Esophagus muscularis mucosa (tissue), 4 donors: Measurements from ENCODE around the gene NEB. TPM values are rescaled to one million over a fixed set of nuclear protein-coding genes. Genes with fewer than 3 reads are reported as not detected.
A peak's percentile ranks its signal among the peaks of the same experiment; 100 is the strongest.

Source experiments
- DNase-seq: peaks from one replicate; pipeline ENCODE4 v3.0.0-alpha.2; 2017; ENCODE audit errors: extremely low spot score
- H3K27ac ChIP-seq, 4 donors: fragments of 200-600 bp; sonication (generic); replicated peaks in 1 of 4; 1 replicate in 3 of 4; 2 replicates in 1 of 4; pipeline ENCODE4 v1.5.1; 2016 to 2019; ENCODE audit warnings: mild to moderate bottlenecking in 1 of 4
- H3K27me3 ChIP-seq, 4 donors: fragments of 200-600 bp; sonication (generic); one replicate each; pipeline versions ENCODE4 v1.5.1 to v1.6.0; 2016 to 2019
- H3K36me3 ChIP-seq, 4 donors: fragments of 200-600 bp; sonication (generic); one replicate each; pipeline ENCODE4 v1.5.1; 2016 to 2019
- H3K4me1 ChIP-seq, 4 donors: fragments of 200-600 bp; sonication (generic); one replicate each; pipeline ENCODE4 v1.5.1; 2016 to 2019
- H3K4me3 ChIP-seq, 4 donors: fragments of 200-600 bp; sonication (generic); 1 replicate in 2 of 4; 2 replicates in 2 of 4; pipeline ENCODE4 v1.5.1; 2016 to 2019; ENCODE audit warnings: mild to moderate bottlenecking in 4 of 4, moderate library complexity in 1 of 4
- H3K9me3 ChIP-seq, 4 donors: fragments of 200-600 bp; sonication (generic); 1 replicate in 3 of 4; 2 replicates in 1 of 4; pipeline ENCODE4 v1.5.1; 2016 to 2019
- EP300 ChIP-seq: sonication (generic); formaldehyde crosslinking; IDR thresholded peaks from one replicate; pipeline ENCODE4 v1.6.1; 2017; ENCODE audit warnings: antibody characterized with exemption
- POLR2A ChIP-seq: fragments of 450-650 bp; IDR thresholded peaks from one replicate; pipeline ENCODE4 v1.6.1; 2017; ENCODE audit warnings: antibody characterized with exemption, moderate library complexity, mild to moderate bottlenecking, low read depth
- POLR2AphosphoS5 ChIP-seq, 2 donors: sonication (generic); formaldehyde crosslinking; IDR thresholded peaks; one replicate each; pipeline ENCODE4 v1.6.1; 2017; ENCODE audit warnings: antibody characterized with exemption in 2 of 2
- WGBS: methylation state at CpG from one replicate; pipeline ENCODE4 v1.1.5; 2018; 5-methylcytosine and 5-hydroxymethylcytosine counted together
- intact Hi-C: fragments of 100-400 bp; cut with DNase I; formaldehyde crosslinking; loops from one replicate; pipeline ENCODE4 v1.15.1; 2023
- total RNA-seq, 4 donors: library from RNA; depleted of rRNA; stranded (reverse); fragments of >200 nt; gene quantifications; one replicate each; pipeline versions ENCODE4 v1.1.0 to v1.2.1, GENCODE V29; 2016
- TF ChIP-seq, protein P1 (sequence below), 3 experiments: fragments of 200-600 bp in 2 of 3; fragments of 450-650 bp in 1 of 3; sonication (generic) in 2 of 3; IDR thresholded peaks; one replicate each; pipeline ENCODE4 v1.5.1; 2017 to 2019; ENCODE audit warnings: antibody characterized with exemption in 3 of 3, mild to moderate bottlenecking in 2 of 3, moderate library complexity in 1 of 3

Gene NEB
- total RNA-seq, 4 donors from 2014 or later = 0.23 to 0.84 (median 0.54) TPM

DNA sequence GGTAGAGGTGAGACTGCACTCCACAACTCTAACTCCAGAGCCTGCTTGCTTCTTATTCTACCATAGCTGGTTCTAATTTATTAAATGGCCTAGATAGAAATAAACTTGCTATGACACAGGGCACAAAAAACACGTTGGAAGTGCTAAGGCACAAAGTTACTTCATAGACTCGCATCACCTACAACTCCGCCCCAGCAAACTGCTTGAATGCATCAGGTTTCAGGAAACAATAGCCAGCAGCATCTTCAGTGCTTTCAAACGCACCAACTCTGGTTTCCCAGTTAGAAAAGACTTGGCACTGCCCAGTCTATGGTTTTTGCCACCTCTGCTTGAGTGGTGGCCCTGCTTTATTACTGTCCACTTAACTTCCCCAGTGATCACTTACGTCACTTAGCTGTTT, 182.0 kb downstream of the NEB start:
- WGBS = 83% methylated on average over 5 of the region's 5 CpGs
- H3K9me3 ChIP-seq = no peaks in the 10 kb centered on the region
- intact Hi-C loops = no loop called here
- no peaks in the 10 kb centered on the region for H3K27me3 ChIP-seq
- TF ChIP-seq, protein P1, sequence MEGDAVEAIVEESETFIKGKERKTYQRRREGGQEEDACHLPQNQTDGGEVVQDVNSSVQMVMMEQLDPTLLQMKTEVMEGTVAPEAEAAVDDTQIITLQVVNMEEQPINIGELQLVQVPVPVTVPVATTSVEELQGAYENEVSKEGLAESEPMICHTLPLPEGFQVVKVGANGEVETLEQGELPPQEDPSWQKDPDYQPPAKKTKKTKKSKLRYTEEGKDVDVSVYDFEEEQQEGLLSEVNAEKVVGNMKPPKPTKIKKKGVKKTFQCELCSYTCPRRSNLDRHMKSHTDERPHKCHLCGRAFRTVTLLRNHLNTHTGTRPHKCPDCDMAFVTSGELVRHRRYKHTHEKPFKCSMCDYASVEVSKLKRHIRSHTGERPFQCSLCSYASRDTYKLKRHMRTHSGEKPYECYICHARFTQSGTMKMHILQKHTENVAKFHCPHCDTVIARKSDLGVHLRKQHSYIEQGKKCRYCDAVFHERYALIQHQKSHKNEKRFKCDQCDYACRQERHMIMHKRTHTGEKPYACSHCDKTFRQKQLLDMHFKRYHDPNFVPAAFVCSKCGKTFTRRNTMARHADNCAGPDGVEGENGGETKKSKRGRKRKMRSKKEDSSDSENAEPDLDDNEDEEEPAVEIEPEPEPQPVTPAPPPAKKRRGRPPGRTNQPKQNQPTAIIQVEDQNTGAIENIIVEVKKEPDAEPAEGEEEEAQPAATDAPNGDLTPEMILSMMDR (IDR thresholded peaks at IDR 0.05) = no peak
- no peak for TF ChIP-seq POLR2A
- TF ChIP-seq EP300 = no peak
- TF ChIP-seq POLR2AphosphoS5 (IDR thresholded peaks at IDR 0.05) = no peak
- H3K4me3 ChIP-seq = no peak overlapping the region
- no peaks in the 10 kb centered on the region for H3K36me3 ChIP-seq
- no peak overlapping the region for H3K27ac ChIP-seq
- DNase-seq = no peak
- no peaks in the 10 kb centered on the region for H3K4me1 ChIP-seq

DNA sequence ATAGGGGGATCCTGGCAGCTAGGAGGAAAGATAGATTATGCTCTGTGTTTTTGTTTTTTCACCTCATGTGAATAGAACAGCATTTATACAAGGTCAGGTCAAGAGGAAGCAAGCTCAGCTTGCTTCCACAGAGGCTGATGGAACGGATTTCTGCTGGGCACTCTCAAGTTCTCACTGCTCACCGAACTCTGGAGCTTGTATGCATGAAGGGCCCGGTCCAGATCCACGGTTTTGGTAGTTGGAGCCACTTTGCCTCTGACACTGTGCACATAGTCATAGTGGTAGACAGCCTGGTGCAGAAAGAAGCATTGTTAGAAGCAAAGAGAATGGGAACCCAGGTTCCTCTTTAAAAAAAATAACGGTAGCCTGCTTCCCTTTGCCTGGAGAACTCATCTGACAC, 182.7 kb downstream of the NEB start:
- 87% methylated on average over 5 of the region's 5 CpGs for WGBS
- intact Hi-C loops = no loop called here
- Histone ChIP-seq H3K4me3 (no peak overlapping the region), H3K27ac (no peak overlapping the region), H3K27me3 (no peaks in the 10 kb centered on the region), H3K9me3 (no peaks in the 10 kb centered on the region), H3K4me1 (no peaks in the 10 kb centered on the region), H3K36me3 (no peaks in the 10 kb centered on the region)
- TF ChIP-seq POLR2A (no peak), EP300 (no peak), POLR2AphosphoS5 (IDR thresholded peaks at IDR 0.05) (no peak)
- TF ChIP-seq, protein P1 (IDR thresholded peaks at IDR 0.05) = no peak
- no peak for DNase-seq

- intact Hi-C loops = no loop called here
- Histone ChIP-seq H3K27ac (no peak overlapping the region), H3K27me3 (no peaks in the 10 kb centered on the region), H3K36me3 (no peaks in the 10 kb centered on the region), H3K4me3 (no peak overlapping the region), H3K9me3 (no peaks in the 10 kb centered on the region), H3K4me1 (peaks cover 0 to 6% (median under 1%) of the 10 kb centered on the region in 4 donors)
- no peak for TF ChIP-seq EP300
- TF ChIP-seq POLR2A = no peak
- TF ChIP-seq POLR2AphosphoS5 (IDR thresholded peaks at IDR 0.05) = no peak
- DNase-seq = peak; percentile 70
- WGBS = 94% methylated on average over 2 of the region's 2 CpGs
Measured at GRCh38 chr2:151549191-151549590, 185.1 kb downstream of the NEB start.

DNA sequence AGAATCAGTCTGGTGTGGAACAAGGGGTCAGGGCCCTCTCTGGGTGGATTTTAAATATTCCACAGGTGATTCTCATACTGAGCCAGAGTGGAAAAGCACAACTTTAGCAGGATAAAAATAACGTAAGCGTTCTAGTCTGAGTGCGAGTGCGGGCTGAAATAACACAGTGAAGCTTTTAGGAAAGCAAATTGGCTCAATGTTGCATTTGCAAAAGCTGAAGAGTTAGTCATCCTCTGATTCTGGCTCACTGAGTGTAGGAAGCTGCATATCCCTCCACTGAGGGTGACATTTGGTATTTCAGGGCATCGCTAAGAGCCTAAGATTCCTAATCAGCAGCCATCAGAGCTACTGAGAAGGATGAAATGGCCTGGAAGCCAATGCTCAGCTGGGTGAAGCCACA, 189.8 kb downstream of the NEB start:
- Histone ChIP-seq H3K4me1 (peaks cover 0 to 9% (median 4%) of the 10 kb centered on the region in 4 donors), H3K27me3 (no peaks in the 10 kb centered on the region), H3K9me3 (no peaks in the 10 kb centered on the region), H3K4me3 (no peak overlapping the region), H3K27ac (peak overlapping the region in 3 of 4 donors; percentile 35 to 66 (median 37)), H3K36me3 (no peaks in the 10 kb centered on the region)
- TF ChIP-seq EP300 = no peak
- 61% methylated on average over 5 of the region's 5 CpGs for WGBS
- intact Hi-C loops = no loop called here
- peak; percentile 74 for DNase-seq

- no peaks in the 10 kb centered on the region for H3K9me3 ChIP-seq
- H3K27ac ChIP-seq = peak overlapping the region in 3 of 4 donors; percentile 35 to 66 (median 37)
- H3K4me1 ChIP-seq = peaks cover 0 to 9% (median 4%) of the 10 kb centered on the region in 4 donors
- H3K27me3 ChIP-seq = no peaks in the 10 kb centered on the region
- intact Hi-C loops = no loop called here
- no peaks in the 10 kb centered on the region for H3K36me3 ChIP-seq
- WGBS = 80% methylated on average over 3 of the region's 3 CpGs
- DNase-seq = no peak
- no peak for TF ChIP-seq POLR2AphosphoS5 (IDR thresholded peaks at IDR 0.05)
- no peak for TF ChIP-seq EP300
- TF ChIP-seq POLR2A = no peak
- TF ChIP-seq, protein P1 (IDR thresholded peaks at IDR 0.05) = no peak
- H3K4me3 ChIP-seq = no peak overlapping the region
Measured at GRCh38 chr2:151543876-151544275, 190.4 kb downstream of the NEB start.

DNA sequence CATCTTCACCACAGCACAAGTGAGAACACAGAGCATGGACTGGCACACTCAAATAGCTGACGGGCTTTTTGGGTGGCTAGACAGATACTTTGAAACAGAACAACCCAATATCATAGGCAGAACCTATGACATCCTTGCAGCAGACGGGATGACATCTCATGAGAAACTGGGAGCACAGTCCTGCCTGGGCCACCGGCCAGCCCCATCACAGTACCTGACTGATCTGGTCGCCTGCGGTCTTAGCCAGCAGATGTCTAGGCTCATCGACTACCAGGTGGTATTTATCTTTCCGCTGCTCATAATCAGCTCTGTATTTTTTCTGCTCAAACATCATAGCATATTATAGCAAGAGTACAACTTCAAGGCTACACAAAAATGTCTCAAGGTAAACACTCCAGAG, 200.3 kb downstream of the NEB start:
- no peak overlapping the region for H3K4me3 ChIP-seq
- H3K36me3 ChIP-seq = no peaks in the 10 kb centered on the region
- no peaks in the 10 kb centered on the region for H3K4me1 ChIP-seq
- H3K9me3 ChIP-seq = no peaks in the 10 kb centered on the region
- intact Hi-C loops = no loop called here
- H3K27me3 ChIP-seq = no peaks in the 10 kb centered on the region
- TF ChIP-seq, protein P1 (IDR thresholded peaks at IDR 0.05) = no peak
- TF ChIP-seq POLR2AphosphoS5 (IDR thresholded peaks at IDR 0.05) (no peak), EP300 (no peak), POLR2A (no peak)
- no peak for DNase-seq
- WGBS = 80% methylated on average over 7 of the region's 7 CpGs
- no peak overlapping the region for H3K27ac ChIP-seq
